Kidney (tissue), 14 donors: Measurements from ENCODE around the gene ITCH. TPM values are rescaled to one million over a fixed set of nuclear protein-coding genes. Genes with fewer than 3 reads are reported as not detected.

Experiments
- DNase-seq, 5 donors: peaks; one replicate each; pipeline ENCODE4 v3.0.0-alpha.2; 2013 to 2020
- FAIRE-seq: peaks from 2 replicates; lab custom pipeline; 2012; peaks lifted over from hg19 to GRCh38; lab: Jason Lieb, UNC
- H3K27ac ChIP-seq, 2 donors: one replicate each; pipeline ENCODE4 v1.7.0; 2013; ENCODE audit warnings: low read depth in 2 of 2, low read length in 2 of 2, inconsistent platforms in 1 of 2
- H3K27me3 ChIP-seq: one replicate; pipeline ENCODE4 v1.7.1; 2013; ENCODE audit warnings: low read length, inconsistent platforms; ENCODE audit not compliant: control insufficient read depth, insufficient read depth
- H3K36me3 ChIP-seq, 3 donors: one replicate each; pipeline versions ENCODE4 v1.7.0 to v1.7.1; 2013; ENCODE audit warnings: low read length in 3 of 3, control low read depth in 1 of 3, inconsistent platforms in 1 of 3; ENCODE audit not compliant: insufficient read depth in 3 of 3, control insufficient read depth in 2 of 3
- H3K4me1 ChIP-seq, 3 donors: one replicate each; pipeline versions ENCODE4 v1.7.0 to v1.7.1; 2013; ENCODE audit warnings: low read length in 3 of 3, inconsistent platforms in 1 of 3, low read depth in 1 of 3; ENCODE audit not compliant: control insufficient read depth in 2 of 3, insufficient read depth in 2 of 3
- H3K4me3 ChIP-seq, 3 donors: one replicate each; pipeline versions ENCODE4 v1.7.0 to v1.8.1; 2013; ENCODE audit warnings: low read length in 3 of 3, control low read depth in 1 of 3, inconsistent platforms in 1 of 3
- H3K9ac ChIP-seq, 3 donors: one replicate each; pipeline versions ENCODE4 v1.7.0 to v1.7.1; 2013; ENCODE audit warnings: low read length in 3 of 3, control low read depth in 1 of 3, inconsistent platforms in 1 of 3
- H3K9me3 ChIP-seq, 3 donors: one replicate each; pipeline versions ENCODE4 v1.7.0 to v1.7.1; 2013; ENCODE audit warnings: low read length in 3 of 3, control low read depth in 1 of 3, inconsistent platforms in 1 of 3; ENCODE audit not compliant: control insufficient read depth in 2 of 3, insufficient read depth in 1 of 3
- CTCF ChIP-seq: IDR thresholded peaks from 3 replicates; pipeline ENCODE4 v1.5.1; 2012; ENCODE audit warnings: mild to moderate bottlenecking, moderate library complexity, borderline replicate concordance; ENCODE audit not compliant: insufficient read depth; ENCODE audit errors: extremely low read depth
- intact Hi-C: fragments of 100-400 bp; cut with DNase I; formaldehyde crosslinking; loops from one replicate; pipeline ENCODE4 v1.11.1; 2022
- polyA plus RNA-seq: library from polyadenylated mRNA; stranded (reverse); fragments of 350-450 nt; fragmentation: Illumina TruSeq; extraction: RNeasy Lipid Tissue Mini Kit (QIAGEN cat#74804); gene quantifications from one replicate; pipeline ENCODE4 v1.2.3, GENCODE V29; 2014; ENCODE audit warnings: low read depth, low replicate concordance; ENCODE audit not compliant: insufficient read depth
- total RNA-seq: library from RNA; stranded (reverse); fragmentation: NEBNext Ultra II Directional; extraction: Animal tissue kit (Norgen Biotek cat#: 25700); gene quantifications from one replicate; pipeline ENCODE4 v1.2.1, GENCODE V29; 2021
- donor health status: control.
- donor health status: control.
- donor health status: control.
- donor health status: control.
- donor health status: control.
- donor health status: DM: yes; HTN: yes; CAD: no.
- donor health status: Normal renal cell carcinoma (clear cell type).

The ITCH gene
- total and polyA plus RNA-seq, 2 donors from 2014 or later, result 10.1 to 63.1 TPM

DNA sequence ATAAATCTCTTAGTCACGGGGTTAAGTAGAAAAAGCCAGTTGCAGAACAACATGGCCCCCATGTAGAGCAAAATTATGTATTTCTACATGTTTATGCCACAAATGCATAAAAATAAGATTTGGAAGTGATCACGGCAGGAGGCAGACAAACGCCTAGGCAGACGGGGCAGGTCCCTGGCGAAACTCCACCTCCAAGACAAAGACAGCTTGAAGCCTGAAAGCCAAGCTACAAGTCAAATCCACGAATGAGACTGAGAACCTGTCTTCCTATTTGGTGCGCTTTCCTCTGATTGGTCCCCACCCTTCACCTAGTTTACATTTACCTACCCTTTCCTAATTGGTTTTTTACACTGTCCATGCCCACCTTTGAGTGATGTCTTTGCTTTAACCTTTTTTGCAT is 31.2 kb upstream of the ITCH start:
- H3K4me1 ChIP-seq, result no peaks in the 10 kb centered on the region

DNA sequence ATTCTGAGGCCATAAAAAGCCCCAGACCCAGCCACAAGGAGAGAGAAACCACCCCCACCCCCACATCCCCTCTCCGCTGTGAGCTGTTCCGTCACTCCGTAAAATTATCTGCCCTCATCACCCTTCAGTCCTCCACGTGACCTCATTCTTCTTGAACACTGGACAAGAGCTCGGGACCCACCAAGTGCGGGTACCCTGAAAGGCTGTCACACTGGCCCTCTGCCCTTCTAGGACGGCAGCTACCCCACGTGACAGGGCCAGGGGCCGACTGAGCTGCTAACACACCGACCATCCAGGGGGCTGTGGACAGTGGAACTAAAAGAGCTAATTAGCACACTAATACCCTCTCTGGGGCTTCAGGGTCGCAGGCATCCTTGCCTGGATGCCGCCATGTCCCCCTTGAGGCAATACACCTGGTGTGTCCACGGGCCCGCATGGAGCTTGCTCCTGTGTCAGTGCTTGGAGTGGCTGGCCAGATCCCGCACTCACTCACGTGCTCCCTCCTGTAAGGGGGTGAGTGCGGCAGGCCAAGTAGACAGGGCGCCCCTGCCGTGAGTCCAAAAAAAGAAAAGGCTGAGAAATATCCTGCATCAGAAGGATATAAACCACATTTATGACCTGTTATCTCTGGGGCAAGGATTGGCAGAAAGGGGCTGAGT is 30.7 kb upstream of the ITCH start:
- Histone ChIP-seq H3K4me3 (no peak overlapping the region), H3K4me1 (no peaks in the 10 kb centered on the region), H3K36me3 (no peaks in the 10 kb centered on the region), H3K27ac (no peak overlapping the region), H3K27me3 (no peaks in the 10 kb centered on the region), H3K9ac (no peak overlapping the region), H3K9me3 (no peaks in the 10 kb centered on the region)
- FAIRE-seq, result no peak
- DNase-seq, result no peak
- intact Hi-C loops, result no loop called here
- TF ChIP-seq CTCF, result no peak

More for the DNA sequence above, 31.2 kb upstream of the ITCH start:
- no peak for FAIRE-seq
- TF ChIP-seq CTCF, result no peak
- H3K9me3 ChIP-seq, result no peaks in the 10 kb centered on the region
- H3K9ac ChIP-seq, result no peak overlapping the region
- H3K27me3 ChIP-seq, result no peaks in the 10 kb centered on the region
- no peak overlapping the region for H3K4me3 ChIP-seq
- intact Hi-C loops, result no loop called here
- DNase-seq, result no peak
- H3K27ac ChIP-seq, result no peak overlapping the region
- H3K36me3 ChIP-seq, result no peaks in the 10 kb centered on the region

DNA sequence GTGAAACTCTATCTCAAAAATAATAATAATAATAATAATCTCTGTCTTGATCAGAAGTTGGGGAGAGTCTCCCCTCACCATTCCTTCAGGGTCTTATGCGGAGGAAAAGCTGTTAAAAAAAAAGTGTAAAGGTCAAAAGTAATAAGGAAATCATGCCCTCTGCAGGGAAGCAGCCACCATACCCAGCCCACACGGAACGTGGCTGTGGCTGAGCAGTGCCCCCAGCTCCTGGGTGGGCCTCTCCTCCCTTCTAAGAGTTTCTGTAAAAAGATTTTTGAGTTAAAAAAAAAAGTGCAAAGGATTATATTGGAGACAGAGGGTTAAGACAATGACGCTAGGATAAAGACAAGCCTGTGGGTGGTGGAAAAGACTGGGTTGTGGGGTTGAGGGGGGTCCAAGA is 29.3 kb upstream of the ITCH start:
- Histone ChIP-seq H3K9ac (no peak overlapping the region), H3K27ac (no peak overlapping the region), H3K27me3 (no peaks in the 10 kb centered on the region), H3K36me3 (no peaks in the 10 kb centered on the region), H3K9me3 (no peaks in the 10 kb centered on the region), H3K4me3 (no peak overlapping the region), H3K4me1 (no peaks in the 10 kb centered on the region)
- FAIRE-seq (no peak), DNase-seq (no peak)
- intact Hi-C loops, result no loop called here
- no peak for TF ChIP-seq CTCF
